CD4-positive, alpha-beta T cell (primary cell): ENCODE measurements around the gene ATOX1. TPM values are rescaled to one million over a fixed set of nuclear protein-coding genes. Genes with fewer than 3 reads are reported as not detected.

Experiments
- ATAC-seq: fragments of 200-7000 bp; cut with Tn5 transposase; one replicate; pipeline ENCODE4 v1.10.0; 2022; ENCODE audit warnings: mild to moderate bottlenecking; ENCODE audit not compliant: poor library complexity
- CTCF ChIA-PET: fragments of 350-600 bp; sonication (Branson Sonifier 250); formaldehyde crosslinking; loops from one replicate; lab custom pipeline; 2021; ENCODE audit warnings: antibody characterized with exemption, inconsistent platforms; lab: Charles Lee
- POLR2A ChIA-PET: fragments of 350-600 bp; sonication (Branson Sonifier 250); formaldehyde crosslinking; loops from one replicate; lab custom pipeline; 2021; ENCODE audit warnings: antibody characterized with exemption, inconsistent platforms; lab: Charles Lee
- DNase-seq, 14 experiments: peaks; one replicate each; pipeline ENCODE4 v3.0.0-alpha.2; 2013 to 2020; ENCODE audit warnings: mixed read lengths in 2 of 14
- H3K27ac ChIP-seq, 2 donors: one replicate each; pipeline versions ENCODE4 v1.5.1 to v1.7.0; 2013; ENCODE audit warnings: low read length in 2 of 2, low read depth in 1 of 2, mild to moderate bottlenecking in 1 of 2
- H3K27me3 ChIP-seq, 2 experiments: 1 replicate in 1 of 2; 2 replicates in 1 of 2; pipeline versions ENCODE4 v1.6.1 to v1.7.0; 2013; ENCODE audit warnings: low read length in 2 of 2, control low read depth in 1 of 2, mild to moderate bottlenecking in 1 of 2, moderate library complexity in 1 of 2; ENCODE audit not compliant: insufficient read depth in 2 of 2, control insufficient read depth in 1 of 2
- H3K36me3 ChIP-seq: one replicate; pipeline ENCODE4 v1.6.1; 2013; ENCODE audit warnings: low read length, control low read depth; ENCODE audit not compliant: insufficient read depth
- H3K4me1 ChIP-seq: one replicate; pipeline ENCODE4 v1.6.1; 2013; ENCODE audit warnings: low read length, control low read depth; ENCODE audit not compliant: insufficient read depth
- H3K4me3 ChIP-seq: one replicate; pipeline ENCODE4 v1.5.1; 2013; ENCODE audit warnings: mild to moderate bottlenecking, low read length, moderate library complexity
- H3K9me3 ChIP-seq, 2 experiments: 1 replicate in 1 of 2; 2 replicates in 1 of 2; pipeline versions ENCODE4 v1.6.1 to v1.7.0; 2013; ENCODE audit warnings: low read length in 2 of 2, mild to moderate bottlenecking in 2 of 2, control low read depth in 1 of 2, moderate library complexity in 1 of 2; ENCODE audit not compliant: control insufficient read depth in 1 of 2, insufficient read depth in 1 of 2
- H3K27ac Mint-ChIP-seq: one replicate; pipeline ENCODE4 v1.8.0; 2020; ENCODE audit warnings: mixed read lengths
- H3K27me3 Mint-ChIP-seq: one replicate; pipeline ENCODE4 v1.8.0; 2021; ENCODE audit warnings: mixed read lengths
- H3K36me3 Mint-ChIP-seq: one replicate; pipeline ENCODE4 v1.8.0; 2021; ENCODE audit warnings: low read depth, mixed read lengths
- H3K4me1 Mint-ChIP-seq: one replicate; pipeline ENCODE4 v1.8.0; 2021; ENCODE audit warnings: low read depth, mixed read lengths
- H3K4me3 Mint-ChIP-seq: one replicate; pipeline ENCODE4 v1.8.0; 2020; ENCODE audit warnings: mild to moderate bottlenecking, mixed read lengths
- H3K9me3 Mint-ChIP-seq: one replicate; pipeline ENCODE4 v1.8.0; 2020; ENCODE audit warnings: mixed read lengths
- CTCF ChIP-seq: fragments of 200-600 bp; IDR thresholded peaks from one replicate; pipeline ENCODE4 v1.8.0; 2022; ENCODE audit warnings: antibody characterized with exemption, mild to moderate bottlenecking
- intact Hi-C, 2 experiments: fragments of 100-400 bp; cut with DNase I in 1 of 2; cut with micrococcal nuclease in 1 of 2; formaldehyde crosslinking; loops; one replicate each; pipeline versions ENCODE4 v1.15.1 to v1.9.0; 2023 to 2025; cut with DNase I, micrococcal nuclease
- total RNA-seq, 174 experiments: library from RNA in 2 of 174; stranded (reverse) in 2 of 174; gene quantifications; one replicate each; pipeline ENCODE4 v1.2.3 and lab custom pipeline; 2021 to 2026

Gene ATOX1
- total RNA-seq, 2 experiments from 2014 or later: 11.2 to 13.3 TPM

GRCh38 chr5:151780348-151780747, 21.9 kb upstream of the ATOX1 start:
- CTCF ChIA-PET: no interaction called here
- Histone ChIP-seq H3K27ac (peak overlapping the region in 1 of 2 donors; percentile 13), H3K36me3 (peaks cover 18% of the 10 kb centered on the region), H3K4me3 (no peak overlapping the region), H3K4me1 (peaks cover 38% of the 10 kb centered on the region), H3K9me3 (no peaks in the 10 kb centered on the region), H3K27me3 (no peaks in the 10 kb centered on the region)
- no peak for ATAC-seq
- H3K27me3 Mint-ChIP-seq: no peaks in the 10 kb centered on the region
- H3K9me3 Mint-ChIP-seq: no peaks in the 10 kb centered on the region
- H3K36me3 Mint-ChIP-seq: peaks cover 47% of the 10 kb centered on the region
- peak overlapping the region; percentile 62 for H3K27ac Mint-ChIP-seq
- DNase-seq: no peak
- intact Hi-C loops: no loop called here
- TF ChIP-seq CTCF: no peak
- peak overlapping the region; percentile 59 for H3K4me3 Mint-ChIP-seq
- peaks cover 89% of the 10 kb centered on the region for H3K4me1 Mint-ChIP-seq
- POLR2A ChIA-PET: interaction anchor here (2.4 kb wide), 1 partner anchor 8 kb away, joined by 19 read pairs; the partner anchor contains the start of gene G3BP1

- Histone ChIP-seq H3K4me1 (peaks cover 38% of the 10 kb centered on the region), H3K4me3 (no peak overlapping the region), H3K27me3 (no peaks in the 10 kb centered on the region), H3K36me3 (peaks cover 18% of the 10 kb centered on the region), H3K27ac (no peak overlapping the region), H3K9me3 (no peaks in the 10 kb centered on the region)
- DNase-seq: no peak
- Mint-ChIP-seq H3K36me3 (peaks cover 49% of the 10 kb centered on the region), H3K4me1 (peaks cover 89% of the 10 kb centered on the region), H3K27ac (peak overlapping the region; percentile 62), H3K27me3 (no peaks in the 10 kb centered on the region), H3K9me3 (no peaks in the 10 kb centered on the region), H3K4me3 (peak overlapping the region; percentile 60)
- no peak for TF ChIP-seq CTCF
- POLR2A ChIA-PET: interaction anchor here (2.4 kb wide), 1 partner anchor 8 kb away, joined by 19 read pairs; the partner anchor contains the start of gene G3BP1
- no peak for ATAC-seq
- intact Hi-C loops: loop anchor here (10.0 kb wide), 2 partner anchors 125 to 555 kb away; partner anchors contain the start of gene CCDC69 (in 1 of the 2)
- CTCF ChIA-PET: no interaction called here
These were observed 21.2 kb upstream of the ATOX1 start for GRCh38 chr5:151779531-151780125.

GRCh38 chr5:151775025-151775606, 16.7 kb upstream of the ATOX1 start:
- peak overlapping the region; percentile 81 for H3K4me3 Mint-ChIP-seq
- H3K27me3 Mint-ChIP-seq: no peaks in the 10 kb centered on the region
- H3K27ac ChIP-seq: peak overlapping the region in 1 of 2 donors; percentile 11
- no peak for TF ChIP-seq CTCF
- peaks cover 51% of the 10 kb centered on the region for H3K36me3 Mint-ChIP-seq
- ChIA-PET POLR2A (interaction anchor here (0.6 to 1.0 kb wide), 3 partner anchors 16 to 522 kb away, joined by 3 to 4 read pairs (median 3); partner anchors contain the start of genes ATOX1 and GM2A), CTCF (no interaction called here)
- H3K4me1 ChIP-seq: peaks cover 38% of the 10 kb centered on the region
- no peak for ATAC-seq
- no peak overlapping the region for H3K4me3 ChIP-seq
- H3K27ac Mint-ChIP-seq: peak overlapping the region; percentile 57
- no peak for DNase-seq
- H3K27me3 ChIP-seq: no peaks in the 10 kb centered on the region
- intact Hi-C loops: loop anchor here (10.0 kb wide), 2 partner anchors 120 to 550 kb away; partner anchors contain the start of gene CCDC69 (in 1 of the 2)
- peaks cover 71% of the 10 kb centered on the region for H3K4me1 Mint-ChIP-seq
- H3K36me3 ChIP-seq: peaks cover 18% of the 10 kb centered on the region
- H3K9me3 Mint-ChIP-seq: no peaks in the 10 kb centered on the region
- H3K9me3 ChIP-seq: no peaks in the 10 kb centered on the region
